Prostate gland (tissue), 2 donors: ENCODE measurements around the gene PPP1R13L.

Experiments used
- CTCF ChIP-seq, 4 experiments: fragments of 200-600 bp in 2 of 4; fragments of 450-650 bp in 2 of 4; sonication (generic) in 2 of 4; IDR thresholded peaks; 1 replicate in 3 of 4; 2 replicates in 1 of 4; pipeline ENCODE4 v1.5.1; 2016 to 2019; ENCODE audit warnings: antibody characterized with exemption in 4 of 4, mild to moderate bottlenecking in 2 of 4, moderate library complexity in 2 of 4
- POLR2A ChIP-seq: fragments of 450-650 bp; IDR thresholded peaks from one replicate; pipeline ENCODE4 v1.6.1; 2016; ENCODE audit warnings: antibody characterized with exemption, mild to moderate bottlenecking

- TF ChIP-seq POLR2A = no peak
- peak in 2 of 4 experiments; percentile 24 for TF ChIP-seq CTCF (IDR thresholded peaks at IDR 0.05)
These were observed 41.4 kb upstream of the PPP1R13L start for GRCh38 chr19:45446295-45446694.
